ENCODE data around the gene TRAF4.
"Not testable (repeated sequence)": the region's sequence is repeated elsewhere in the genome, so short reads cannot be mapped to it uniquely, and the experiment has no call there.

TRAF4 gene

DNA sequence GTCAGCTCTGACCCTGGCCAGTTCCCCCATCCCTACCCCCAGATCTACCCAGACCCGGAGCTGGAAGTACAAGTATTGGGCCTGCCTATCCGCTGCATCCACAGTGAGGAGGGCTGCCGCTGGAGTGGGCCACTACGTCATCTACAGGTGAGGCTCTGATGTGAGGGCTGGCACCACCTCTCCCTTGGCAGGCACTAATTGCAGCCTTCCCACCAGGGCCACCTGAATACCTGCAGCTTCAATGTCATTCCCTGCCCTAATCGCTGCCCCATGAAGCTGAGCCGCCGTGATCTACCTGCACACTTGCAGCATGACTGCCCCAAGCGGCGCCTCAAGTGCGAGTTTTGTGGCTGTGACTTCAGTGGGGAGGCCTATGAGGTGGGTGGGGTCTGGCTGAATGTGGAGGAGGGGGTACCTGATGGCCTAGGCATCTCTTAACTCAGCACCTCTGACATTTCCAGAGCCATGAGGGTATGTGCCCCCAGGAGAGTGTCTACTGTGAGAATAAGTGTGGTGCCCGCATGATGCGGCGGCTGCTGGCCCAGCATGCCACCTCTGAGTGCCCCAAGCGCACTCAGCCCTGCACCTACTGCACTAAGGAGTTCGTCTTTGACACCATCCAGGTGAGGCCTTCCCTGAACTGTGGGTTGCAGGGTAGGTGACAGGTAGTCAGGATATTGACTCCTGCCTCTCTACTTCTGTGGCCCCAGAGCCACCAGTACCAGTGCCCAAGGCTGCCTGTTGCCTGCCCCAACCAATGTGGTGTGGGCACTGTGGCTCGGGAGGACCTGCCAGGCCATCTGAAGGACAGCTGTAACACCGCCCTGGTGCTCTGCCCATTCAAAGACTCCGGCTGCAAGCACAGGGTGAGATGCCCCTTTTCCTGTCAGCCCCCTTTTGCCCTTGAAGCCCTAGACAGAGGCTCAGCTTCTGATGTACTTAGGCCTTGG is 4.3 kb downstream of the TRAF4 start:
- no peak for DNase-seq (ENCODE audit: low read depth)

DNA sequence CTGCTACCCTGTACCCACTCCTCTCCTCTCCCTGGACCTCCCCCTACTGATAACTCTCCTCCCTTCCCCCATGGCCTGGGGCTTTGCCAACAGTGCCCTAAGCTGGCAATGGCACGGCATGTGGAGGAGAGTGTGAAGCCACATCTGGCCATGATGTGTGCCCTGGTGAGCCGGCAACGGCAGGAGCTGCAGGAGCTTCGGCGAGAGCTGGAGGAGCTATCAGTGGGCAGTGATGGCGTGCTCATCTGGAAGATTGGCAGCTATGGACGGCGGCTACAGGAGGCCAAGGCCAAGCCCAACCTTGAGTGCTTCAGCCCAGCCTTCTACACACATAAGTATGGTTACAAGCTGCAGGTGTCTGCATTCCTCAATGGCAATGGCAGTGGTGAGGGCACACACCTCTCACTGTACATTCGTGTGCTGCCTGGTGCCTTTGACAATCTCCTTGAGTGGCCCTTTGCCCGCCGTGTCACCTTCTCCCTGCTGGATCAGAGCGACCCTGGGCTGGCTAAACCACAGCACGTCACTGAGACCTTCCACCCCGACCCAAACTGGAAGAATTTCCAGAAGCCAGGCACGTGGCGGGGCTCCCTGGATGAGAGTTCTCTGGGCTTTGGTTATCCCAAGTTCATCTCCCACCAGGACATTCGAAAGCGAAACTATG is 5.2 kb downstream of the TRAF4 start:
- no peak for DNase-seq (ENCODE audit: low read depth)

- DNase-seq (ENCODE audit: low read depth): no peak
Measured at GRCh38 chr17:28749516-28750177, 5.8 kb downstream of the TRAF4 start.

DNA sequence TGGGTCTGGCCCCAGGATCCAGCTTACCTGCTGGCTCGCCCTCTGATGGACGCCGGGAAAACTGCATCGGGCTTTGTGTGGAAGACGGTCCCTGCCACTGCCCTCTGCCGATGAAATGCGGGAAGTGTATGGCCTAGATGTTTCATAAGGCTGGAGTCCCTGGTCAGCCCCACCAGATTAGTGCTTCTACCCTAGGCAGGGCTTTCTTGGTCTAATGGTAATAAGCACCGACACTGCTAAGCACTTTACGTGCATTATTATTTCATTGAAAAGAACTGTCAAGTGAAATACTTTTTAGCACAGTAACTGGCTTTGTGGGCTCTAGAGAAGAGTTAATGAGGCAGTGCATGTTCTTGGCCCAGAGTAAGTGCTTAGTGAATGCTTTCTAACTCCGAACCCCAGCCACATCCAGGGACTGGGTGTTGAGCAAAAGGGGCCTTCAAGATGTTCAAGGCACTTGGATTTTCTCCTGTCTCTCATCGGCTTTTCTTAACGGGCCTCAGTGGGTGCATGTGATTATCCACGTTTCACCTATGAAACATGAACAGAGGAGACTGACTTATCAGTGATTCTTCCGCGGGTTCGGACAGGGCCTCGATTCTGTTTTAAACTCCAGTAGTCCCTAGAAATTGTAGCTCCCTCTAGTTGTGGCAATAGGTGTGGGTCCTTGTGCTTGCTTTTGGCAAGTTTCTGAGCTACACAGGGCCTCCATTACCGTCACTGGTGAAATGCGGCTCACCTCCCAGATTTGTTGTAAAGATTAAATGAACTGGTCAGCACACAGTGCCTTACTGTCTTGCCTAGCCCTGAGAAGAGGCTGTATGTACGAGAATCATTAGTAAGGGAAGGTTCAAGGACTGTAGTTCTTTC is 6.6 kb downstream of the TRAF4 start:
- peak; percentile 79 for DNase-seq (ENCODE audit: low read depth)

DNA sequence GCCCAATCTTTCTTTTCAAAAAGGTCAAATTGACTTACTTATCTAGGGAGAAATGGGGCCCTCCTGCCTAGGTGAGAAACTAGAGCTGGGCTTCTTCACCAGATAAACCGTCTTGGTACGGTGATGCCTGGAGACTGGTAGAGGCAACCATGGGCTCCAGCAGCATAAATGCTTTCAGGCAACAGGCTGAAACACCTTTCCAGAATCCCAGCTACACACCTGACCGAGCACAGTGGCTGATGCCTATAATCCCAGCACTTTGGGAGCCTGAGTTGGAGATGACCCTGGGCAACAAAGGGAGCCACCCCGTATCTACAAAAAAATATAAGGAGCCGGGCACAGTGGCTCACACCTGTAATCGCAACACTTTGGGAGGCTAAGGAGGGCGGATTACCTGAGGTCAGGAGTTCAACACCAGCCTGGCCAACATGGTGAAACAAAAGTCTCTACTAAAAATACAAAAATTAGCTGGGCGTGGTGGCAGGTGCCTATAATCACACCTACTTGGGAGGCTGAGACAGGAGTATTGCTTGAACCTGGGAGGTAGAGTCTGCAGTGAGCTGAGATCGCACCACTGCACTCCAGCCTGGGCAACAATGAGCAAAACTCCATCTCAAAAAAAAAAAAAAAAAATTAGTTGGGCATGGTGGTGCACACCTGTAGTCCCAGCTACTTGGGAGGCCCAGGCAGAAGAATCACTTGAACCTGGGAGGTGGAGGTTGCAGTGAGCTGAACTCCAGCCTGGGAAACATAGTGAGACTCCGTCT is 8.0 kb downstream of the TRAF4 start:
- DNase-seq (ENCODE audit: low read depth): no peak

DNA sequence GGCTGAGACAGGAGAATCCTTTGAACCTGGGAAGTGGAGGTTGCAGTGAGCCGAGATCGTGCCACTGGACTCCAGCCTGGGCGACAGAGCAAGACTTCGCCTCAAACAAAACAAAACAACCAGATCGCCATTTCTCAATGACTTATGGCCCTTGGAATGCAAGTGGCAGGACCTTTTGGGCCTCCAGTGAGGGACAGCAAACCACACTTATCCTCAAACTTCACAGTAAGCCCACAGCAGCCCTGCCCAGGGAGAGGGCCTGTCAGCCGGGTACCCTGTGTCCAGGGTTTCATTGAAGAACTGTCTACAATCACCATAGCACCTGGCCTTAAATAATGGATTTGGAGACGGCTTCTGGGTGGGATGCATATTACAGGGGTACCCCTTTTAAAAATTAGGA is 11.7 kb downstream of the TRAF4 start:
- no peak for DNase-seq (ENCODE audit: low read depth)

DNA sequence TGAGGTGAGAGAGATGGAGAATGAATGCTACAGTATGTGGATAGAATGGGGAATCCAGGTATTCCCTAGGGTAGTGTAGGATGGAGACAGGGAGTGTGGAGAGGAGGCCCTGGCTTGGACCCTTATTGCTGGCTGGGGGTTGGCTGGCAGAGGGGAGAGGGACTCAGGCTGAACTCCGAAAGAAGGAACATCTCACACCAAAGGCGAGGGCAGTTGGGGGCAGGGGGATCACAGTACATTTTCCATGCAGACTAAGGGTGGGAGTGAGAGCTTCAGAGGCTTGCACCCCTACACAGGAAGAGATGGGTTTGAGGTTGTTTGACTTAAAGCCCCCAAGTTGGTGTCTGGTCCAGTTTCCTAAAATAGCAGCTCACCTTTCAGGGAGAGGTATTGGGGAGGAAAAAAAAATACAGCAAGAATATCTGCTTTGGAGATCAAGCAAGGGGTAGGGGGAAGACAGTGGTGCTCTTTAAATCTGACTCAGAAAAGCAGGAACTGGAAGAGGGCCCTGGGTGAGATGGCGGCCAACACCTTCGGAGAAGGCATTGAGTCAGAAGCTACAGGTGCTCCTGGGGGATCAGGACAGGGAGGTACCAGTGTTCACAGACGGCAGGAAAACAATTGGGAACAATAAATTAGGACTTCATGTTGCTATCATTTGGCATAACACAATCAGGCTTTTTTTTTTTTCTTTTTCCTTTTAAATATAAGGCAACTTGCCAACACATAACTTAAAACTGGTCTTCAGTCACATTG is 12.4 kb downstream of the TRAF4 start:
- no peak for DNase-seq (ENCODE audit: low read depth)

DNA sequence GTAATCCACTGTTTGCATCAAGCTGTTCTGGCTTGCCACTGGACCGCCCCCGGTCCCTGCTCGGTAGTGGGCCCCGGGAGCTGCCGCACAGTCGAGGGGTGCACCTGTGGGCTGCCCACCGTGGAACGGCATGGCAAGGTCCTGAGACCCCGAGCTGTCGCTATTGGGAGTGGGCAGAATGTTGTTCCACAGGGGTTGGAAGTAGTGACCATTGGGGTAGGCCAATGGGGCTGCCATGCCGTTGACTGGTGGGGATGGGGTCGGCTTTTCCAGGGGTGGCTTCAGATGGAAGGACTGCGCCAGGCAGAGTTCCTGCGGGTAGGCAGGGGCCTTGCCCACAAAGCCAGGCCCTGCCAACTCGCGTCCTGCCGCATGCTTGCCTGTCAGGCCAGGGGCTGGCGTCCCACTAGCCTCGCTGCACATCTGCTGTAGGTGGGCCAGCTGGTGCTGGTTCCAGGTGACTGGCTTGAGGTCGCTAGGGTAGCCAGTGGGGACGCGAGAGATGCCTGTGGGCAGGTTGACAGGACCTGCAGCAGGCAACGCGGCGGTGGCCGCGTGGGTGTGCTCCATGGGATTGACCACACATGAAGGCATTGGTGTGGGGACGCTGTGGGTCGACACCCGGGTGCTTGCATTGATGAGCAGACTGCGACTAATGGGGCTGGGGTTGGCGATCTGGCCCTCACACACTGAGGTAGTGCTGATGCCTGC is 14.8 kb downstream of the TRAF4 start:
- no peak for DNase-seq (ENCODE audit: low read depth)

DNA sequence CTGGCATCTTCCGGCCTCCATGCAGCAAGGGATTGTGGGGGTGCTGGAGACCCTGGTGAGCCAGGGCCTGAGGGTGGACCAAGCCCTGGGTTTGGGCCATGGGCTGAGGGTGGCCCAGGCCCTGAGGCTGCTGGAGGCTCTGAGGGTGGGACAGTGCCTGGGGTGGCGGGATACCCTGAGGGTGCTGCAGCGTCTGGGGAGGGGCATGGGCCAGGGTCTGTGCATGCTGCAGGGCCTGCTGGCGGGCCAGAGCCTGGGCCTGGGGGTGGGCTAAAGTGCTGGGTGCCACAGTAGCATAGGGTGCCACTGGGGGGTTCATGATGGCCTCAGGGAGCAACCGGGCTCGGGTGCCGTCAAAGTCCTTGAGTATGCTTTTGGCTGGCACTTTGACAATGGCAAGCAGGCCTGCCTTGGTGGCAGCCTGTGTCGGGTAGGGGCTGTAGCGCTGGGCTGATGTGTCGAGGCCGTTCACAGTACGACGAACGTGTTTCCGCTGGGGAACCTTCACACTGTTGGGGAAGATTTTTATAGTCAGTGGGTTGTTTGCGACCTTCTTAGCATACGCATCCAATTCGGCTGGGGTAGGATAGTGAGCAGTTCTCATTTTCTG is 15.6 kb downstream of the TRAF4 start:
- no peak for DNase-seq (ENCODE audit: low read depth)

DNA sequence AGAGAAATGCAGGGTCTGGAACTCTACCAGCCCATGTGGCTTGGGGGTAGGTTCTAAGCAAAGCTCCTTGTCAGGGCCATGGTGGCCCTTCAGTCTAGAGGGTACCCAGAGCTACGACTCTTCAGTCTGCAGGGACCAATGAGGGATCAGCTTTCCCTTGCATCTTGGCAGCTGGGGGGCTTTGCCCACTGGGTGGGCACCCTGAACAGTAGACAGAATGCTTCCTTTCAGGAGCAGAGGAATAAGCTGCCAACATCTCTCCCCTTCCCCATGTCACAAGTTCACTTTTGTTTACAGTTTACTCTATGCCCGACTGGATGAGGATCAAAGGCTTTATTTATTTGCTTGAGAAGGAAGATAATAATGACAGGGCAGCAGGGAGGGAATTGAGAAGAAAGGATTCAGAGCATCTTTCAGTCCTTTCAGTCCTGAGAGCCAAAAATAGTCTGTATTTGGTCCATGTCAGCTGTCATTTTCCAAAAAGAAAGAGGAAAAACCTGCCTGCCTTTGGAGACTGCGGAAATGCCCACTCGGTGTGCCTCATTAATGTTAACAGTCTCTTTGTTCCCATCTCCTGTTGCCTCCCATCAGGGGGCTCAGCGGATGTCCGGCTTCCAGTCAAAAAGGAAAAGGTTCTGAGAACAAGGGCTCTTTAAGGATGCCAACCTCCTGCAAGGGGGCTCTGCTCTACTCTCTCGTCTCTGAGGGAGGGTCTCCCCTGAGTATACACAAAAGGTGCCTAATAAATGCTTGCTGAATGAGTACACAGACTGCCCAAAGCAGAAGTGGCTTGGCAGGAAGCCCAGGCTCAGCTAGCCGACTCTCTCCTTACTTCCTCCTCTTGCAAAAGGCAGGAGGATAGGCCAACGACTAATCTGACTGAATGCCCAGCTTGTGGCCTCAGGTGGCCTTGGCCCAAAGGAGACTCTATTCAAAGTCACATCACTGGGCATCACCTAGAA is 17.1 kb downstream of the TRAF4 start:
- no peak for DNase-seq (ENCODE audit: low read depth)

DNA sequence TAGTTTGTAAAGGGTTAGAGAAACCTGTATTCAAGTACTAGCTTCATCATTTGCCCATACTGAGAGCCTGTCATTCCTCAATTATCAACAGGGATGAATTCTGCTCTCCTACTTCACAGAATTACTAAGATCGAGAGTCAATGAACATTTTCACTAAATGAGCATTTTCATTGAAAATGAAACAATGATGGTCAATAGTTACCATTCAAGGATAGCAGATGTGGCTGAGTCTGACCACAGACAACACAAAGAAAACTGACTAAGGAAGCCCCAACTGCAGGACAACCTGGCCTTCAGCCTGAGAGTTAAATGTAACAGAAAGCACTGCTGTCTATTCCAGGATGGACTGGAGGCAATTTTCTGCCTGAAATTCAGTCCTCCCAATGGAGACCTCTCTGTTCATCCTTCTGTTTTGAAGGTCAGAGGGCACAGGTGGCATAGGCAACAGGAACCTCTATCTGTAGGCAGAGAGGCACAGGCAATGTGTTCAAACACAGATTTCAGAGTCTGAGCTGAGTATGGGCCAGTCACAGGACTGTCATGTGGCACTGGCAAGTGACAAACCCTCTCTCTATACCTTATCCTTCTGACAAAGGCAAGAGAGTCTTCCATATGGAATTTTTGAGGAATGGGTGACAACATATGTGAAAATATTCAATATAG is 19.5 kb downstream of the TRAF4 start:
- DNase-seq (ENCODE audit: low read depth): no peak

DNA sequence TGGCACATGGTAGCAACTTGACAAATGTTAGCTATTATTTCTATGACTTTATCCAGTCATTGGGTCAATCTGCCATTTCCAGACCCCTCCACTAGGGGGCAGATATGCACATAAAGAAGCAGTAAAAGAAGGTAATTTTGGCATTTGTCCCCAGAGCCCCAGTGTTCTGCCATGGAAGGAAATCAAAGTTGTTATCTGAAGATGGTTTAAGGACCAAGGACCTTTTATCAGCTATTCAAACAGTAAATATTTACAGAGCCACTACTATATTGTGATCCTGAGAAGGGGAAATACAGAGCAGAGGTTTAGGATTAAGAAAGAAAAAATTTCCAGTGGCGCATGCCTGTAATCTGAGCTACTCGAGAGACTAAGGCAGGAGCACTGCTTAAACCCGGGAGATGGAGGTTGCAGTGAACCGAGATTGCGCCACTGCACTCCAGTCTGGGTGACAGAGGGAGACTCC is 20.0 kb downstream of the TRAF4 start:
- peak; percentile 59 for DNase-seq (ENCODE audit: low read depth)

DNA sequence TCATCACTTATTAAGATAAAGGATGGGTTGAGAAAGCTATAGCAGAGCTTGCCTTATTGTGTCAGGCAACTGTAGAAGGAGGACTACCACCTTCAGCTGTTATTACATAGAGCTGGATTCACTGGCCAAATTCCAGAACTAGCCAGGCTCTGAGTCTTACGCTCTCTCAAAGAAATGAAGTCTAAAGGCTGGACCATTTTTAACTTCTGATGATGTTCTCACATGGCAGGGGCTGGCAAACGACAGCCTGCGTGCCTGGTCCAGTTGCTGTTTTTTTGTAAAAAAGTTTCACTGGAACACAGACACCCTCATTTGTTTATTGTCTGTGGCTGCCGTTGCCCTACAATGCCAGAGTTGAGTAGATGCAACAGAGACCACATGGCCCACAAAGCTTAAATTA is 21.2 kb downstream of the TRAF4 start:
- no peak for DNase-seq (ENCODE audit: low read depth)

DNA sequence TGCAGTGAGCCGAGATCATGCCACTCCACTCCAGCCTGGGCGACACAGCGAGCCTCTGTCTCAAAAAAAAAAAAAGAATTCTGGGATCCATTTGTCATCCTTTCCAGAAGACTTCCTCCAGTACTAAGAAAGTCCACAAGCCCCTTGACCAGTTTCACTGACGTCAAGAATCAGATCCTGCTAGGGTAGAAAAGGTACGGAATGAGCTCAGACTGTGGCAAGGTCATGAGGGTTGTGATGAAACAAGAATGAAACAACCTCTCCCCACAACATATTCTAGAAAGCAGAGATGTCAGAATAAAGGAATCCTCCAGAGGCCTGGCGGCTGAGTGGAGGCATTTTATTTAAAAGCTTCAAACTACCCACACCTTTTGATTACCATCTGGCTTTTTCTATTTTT is 29.9 kb downstream of the TRAF4 start:
- DNase-seq (ENCODE audit: low read depth): no peak

- DNase-seq (ENCODE audit: low read depth): no peak
Measured at GRCh38 chr17:28774206-28774605, 30.4 kb downstream of the TRAF4 start.

GRCh38 chr17:28777178-28777577 is 33.4 kb downstream of the TRAF4 start:
- DNase-seq (ENCODE audit: low read depth): no peak

DNA sequence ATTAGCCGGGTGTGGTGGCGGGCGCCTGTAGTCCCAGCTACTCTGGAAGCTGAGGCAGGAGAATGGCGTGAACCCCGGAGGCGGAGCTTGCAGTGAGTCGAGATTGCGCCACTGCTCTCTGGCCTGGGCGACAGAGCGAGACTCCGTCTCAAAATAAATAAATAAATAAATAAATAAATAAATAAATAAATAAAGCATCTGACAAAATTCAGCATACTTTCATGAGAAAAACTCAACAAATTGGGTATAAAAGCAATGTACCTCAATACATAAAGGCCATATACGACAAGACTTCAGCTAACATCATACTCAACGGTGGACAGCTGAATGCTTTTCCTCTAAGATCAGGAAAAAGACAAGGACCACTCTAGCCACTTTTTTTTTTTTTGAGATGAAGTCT is 35.8 kb downstream of the TRAF4 start:
- not testable (repeated sequence) for DNase-seq (ENCODE audit: low read depth)

Measured in stimulated activated CD8-positive, alpha-beta memory T cell treated with anti-CD3 and anti-CD28 coated beads, Interleukin-7, amount 100 ng/mL, for 24 hours (primary cell).